ENCODE data around the gene FMN1. TPM values are rescaled to one million over a fixed set of nuclear protein-coding genes. Genes with fewer than 3 reads are reported as not detected.

FMN1 gene
- total and polyA plus RNA-seq, 10 of the 15 experiments (the other 5 are each of a cell fraction or from before 2014, with no cell fraction given), result 0.05 to 0.16 (median 0.08) TPM; not detected in 4

DNA sequence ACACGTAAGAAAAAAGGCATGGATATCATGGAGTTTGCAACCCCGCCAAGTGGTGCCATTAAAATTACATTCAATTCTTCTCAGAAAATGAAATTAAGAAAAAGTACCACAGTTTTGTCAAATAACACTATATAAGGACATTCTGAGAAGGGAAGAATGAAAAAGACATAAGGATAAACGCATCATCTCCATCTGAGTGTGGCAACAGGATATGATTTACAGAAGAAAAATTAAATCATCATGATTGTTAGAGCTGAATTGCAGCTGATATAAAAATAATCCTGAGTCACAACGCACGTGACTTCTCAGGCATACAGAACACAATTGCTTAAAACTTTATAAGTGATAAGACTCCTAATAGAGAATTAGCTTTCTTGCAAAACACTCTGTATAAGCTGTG lies 342.9 kb downstream of the FMN1 start:
- ChIA-PET SMC1A (ENCODE audit: uncharacterized antibody, unreplicated experiment) (interaction anchor here (0.6 to 0.8 kb wide), 2 partner anchors 85 to 396 kb away, joined by 3 read pairs; no protein-coding TSS in a partner anchor), POLR2A (no interaction called here), RAD21 (ENCODE audit: unreplicated experiment) (no interaction called here), CTCF (interaction anchor here (0.6 to 1.9 kb wide), 3 partner anchors 9 to 142 kb away, joined by 3 to 5 read pairs (median 4); no protein-coding TSS in a partner anchor)
- Histone ChIP-seq H2AFZ (ENCODE audit: control insufficient read depth, low read depth, low read length) (no peak overlapping the region), H3K4me3 (no peak overlapping the region), H3K27me3 (replicated peaks in 1 of 2; ENCODE audit: control insufficient read depth in 2 of 2, insufficient read depth in 2 of 2, low read length in 1 of 2) (no peaks in the 10 kb centered on the region; a peak in 1 of 4 replicates), H3K4me2 (ENCODE audit: control insufficient read depth, insufficient read depth) (no peak overlapping the region), H3K27ac (ENCODE audit: control insufficient read depth, insufficient read depth) (no peak overlapping the region), H4K20me1 (ENCODE audit: control insufficient read depth, insufficient read depth) (no peaks in the 10 kb centered on the region), H3K9me3 (replicated peaks; ENCODE audit: control insufficient read depth, insufficient read depth, low read length) (no peaks in the 10 kb centered on the region), H3K9ac (ENCODE audit: control insufficient read depth, insufficient read depth, low read length) (no peak overlapping the region), H3K36me3 (ENCODE audit: control insufficient read depth in 2 of 2, insufficient read depth in 2 of 2, low read length in 1 of 2) (no peaks in the 10 kb centered on the region), H3K79me2 (ENCODE audit: control insufficient read depth, insufficient read depth, low read length) (no peaks in the 10 kb centered on the region), H3K4me1 (ENCODE audit: control insufficient read depth, insufficient read depth, low read length) (no peaks in the 10 kb centered on the region)
- 34% methylated on average over 5 of the region's 5 CpGs for WGBS (ENCODE audit: insufficient coverage, insufficient replicate concordance, low lambda C conversion rate, missing lambda C conversion rate)
- in situ Hi-C loops (cut with MboI) (no loop called here), intact Hi-C loops (cut with micrococcal nuclease; ENCODE audit: unreplicated experiment) (no loop called here)
- no peak for DNase-seq (ENCODE audit: low read depth, low spot score)
- no peak for ATAC-seq
- BruUV-seq (replicated peaks), result no TSS peak
- FAIRE-seq, result no peak
- TF ChIP-seq ZNF622 (IDR thresholded peaks at IDR 0.05) (no peak), HDAC6 (IDR thresholded peaks at IDR 0.05; ENCODE audit: unreplicated experiment) (no peak), BCL11A (IDR thresholded peaks at IDR 0.05; ENCODE audit: low read depth, low read length) (no peak), SMAD1 (IDR thresholded peaks at IDR 0.05; ENCODE audit: low read depth, partially characterized antibody) (no peak), FOXM1 (IDR thresholded peaks at IDR 0.05; ENCODE audit: low read depth, low read length) (no peak)
- TF ChIP-seq, protein P1, sequence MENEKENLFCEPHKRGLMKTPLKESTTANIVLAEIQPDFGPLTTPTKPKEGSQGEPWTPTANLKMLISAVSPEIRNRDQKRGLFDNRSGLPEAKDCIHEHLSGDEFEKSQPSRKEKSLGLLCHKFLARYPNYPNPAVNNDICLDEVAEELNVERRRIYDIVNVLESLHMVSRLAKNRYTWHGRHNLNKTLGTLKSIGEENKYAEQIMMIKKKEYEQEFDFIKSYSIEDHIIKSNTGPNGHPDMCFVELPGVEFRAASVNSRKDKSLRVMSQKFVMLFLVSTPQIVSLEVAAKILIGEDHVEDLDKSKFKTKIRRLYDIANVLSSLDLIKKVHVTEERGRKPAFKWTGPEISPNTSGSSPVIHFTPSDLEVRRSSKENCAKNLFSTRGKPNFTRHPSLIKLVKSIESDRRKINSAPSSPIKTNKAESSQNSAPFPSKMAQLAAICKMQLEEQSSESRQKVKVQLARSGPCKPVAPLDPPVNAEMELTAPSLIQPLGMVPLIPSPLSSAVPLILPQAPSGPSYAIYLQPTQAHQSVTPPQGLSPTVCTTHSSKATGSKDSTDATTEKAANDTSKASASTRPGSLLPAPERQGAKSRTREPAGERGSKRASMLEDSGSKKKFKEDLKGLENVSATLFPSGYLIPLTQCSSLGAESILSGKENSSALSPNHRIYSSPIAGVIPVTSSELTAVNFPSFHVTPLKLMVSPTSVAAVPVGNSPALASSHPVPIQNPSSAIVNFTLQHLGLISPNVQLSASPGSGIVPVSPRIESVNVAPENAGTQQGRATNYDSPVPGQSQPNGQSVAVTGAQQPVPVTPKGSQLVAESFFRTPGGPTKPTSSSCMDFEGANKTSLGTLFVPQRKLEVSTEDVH (IDR thresholded peaks at IDR 0.05; ENCODE audit: low read depth, partially characterized antibody), result no peak
- TF ChIP-seq, protein P2, sequence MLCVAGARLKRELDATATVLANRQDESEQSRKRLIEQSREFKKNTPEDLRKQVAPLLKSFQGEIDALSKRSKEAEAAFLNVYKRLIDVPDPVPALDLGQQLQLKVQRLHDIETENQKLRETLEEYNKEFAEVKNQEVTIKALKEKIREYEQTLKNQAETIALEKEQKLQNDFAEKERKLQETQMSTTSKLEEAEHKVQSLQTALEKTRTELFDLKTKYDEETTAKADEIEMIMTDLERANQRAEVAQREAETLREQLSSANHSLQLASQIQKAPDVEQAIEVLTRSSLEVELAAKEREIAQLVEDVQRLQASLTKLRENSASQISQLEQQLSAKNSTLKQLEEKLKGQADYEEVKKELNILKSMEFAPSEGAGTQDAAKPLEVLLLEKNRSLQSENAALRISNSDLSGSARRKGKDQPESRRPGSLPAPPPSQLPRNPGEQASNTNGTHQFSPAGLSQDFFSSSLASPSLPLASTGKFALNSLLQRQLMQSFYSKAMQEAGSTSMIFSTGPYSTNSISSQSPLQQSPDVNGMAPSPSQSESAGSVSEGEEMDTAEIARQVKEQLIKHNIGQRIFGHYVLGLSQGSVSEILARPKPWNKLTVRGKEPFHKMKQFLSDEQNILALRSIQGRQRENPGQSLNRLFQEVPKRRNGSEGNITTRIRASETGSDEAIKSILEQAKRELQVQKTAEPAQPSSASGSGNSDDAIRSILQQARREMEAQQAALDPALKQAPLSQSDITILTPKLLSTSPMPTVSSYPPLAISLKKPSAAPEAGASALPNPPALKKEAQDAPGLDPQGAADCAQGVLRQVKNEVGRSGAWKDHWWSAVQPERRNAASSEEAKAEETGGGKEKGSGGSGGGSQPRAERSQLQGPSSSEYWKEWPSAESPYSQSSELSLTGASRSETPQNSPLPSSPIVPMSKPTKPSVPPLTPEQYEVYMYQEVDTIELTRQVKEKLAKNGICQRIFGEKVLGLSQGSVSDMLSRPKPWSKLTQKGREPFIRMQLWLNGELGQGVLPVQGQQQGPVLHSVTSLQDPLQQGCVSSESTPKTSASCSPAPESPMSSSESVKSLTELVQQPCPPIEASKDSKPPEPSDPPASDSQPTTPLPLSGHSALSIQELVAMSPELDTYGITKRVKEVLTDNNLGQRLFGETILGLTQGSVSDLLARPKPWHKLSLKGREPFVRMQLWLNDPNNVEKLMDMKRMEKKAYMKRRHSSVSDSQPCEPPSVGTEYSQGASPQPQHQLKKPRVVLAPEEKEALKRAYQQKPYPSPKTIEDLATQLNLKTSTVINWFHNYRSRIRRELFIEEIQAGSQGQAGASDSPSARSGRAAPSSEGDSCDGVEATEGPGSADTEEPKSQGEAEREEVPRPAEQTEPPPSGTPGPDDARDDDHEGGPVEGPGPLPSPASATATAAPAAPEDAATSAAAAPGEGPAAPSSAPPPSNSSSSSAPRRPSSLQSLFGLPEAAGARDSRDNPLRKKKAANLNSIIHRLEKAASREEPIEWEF (IDR thresholded peaks at IDR 0.05; ENCODE audit: insufficient replicate concordance, low read depth, low read length), result no peak
- TF ChIP-seq, protein P3, sequence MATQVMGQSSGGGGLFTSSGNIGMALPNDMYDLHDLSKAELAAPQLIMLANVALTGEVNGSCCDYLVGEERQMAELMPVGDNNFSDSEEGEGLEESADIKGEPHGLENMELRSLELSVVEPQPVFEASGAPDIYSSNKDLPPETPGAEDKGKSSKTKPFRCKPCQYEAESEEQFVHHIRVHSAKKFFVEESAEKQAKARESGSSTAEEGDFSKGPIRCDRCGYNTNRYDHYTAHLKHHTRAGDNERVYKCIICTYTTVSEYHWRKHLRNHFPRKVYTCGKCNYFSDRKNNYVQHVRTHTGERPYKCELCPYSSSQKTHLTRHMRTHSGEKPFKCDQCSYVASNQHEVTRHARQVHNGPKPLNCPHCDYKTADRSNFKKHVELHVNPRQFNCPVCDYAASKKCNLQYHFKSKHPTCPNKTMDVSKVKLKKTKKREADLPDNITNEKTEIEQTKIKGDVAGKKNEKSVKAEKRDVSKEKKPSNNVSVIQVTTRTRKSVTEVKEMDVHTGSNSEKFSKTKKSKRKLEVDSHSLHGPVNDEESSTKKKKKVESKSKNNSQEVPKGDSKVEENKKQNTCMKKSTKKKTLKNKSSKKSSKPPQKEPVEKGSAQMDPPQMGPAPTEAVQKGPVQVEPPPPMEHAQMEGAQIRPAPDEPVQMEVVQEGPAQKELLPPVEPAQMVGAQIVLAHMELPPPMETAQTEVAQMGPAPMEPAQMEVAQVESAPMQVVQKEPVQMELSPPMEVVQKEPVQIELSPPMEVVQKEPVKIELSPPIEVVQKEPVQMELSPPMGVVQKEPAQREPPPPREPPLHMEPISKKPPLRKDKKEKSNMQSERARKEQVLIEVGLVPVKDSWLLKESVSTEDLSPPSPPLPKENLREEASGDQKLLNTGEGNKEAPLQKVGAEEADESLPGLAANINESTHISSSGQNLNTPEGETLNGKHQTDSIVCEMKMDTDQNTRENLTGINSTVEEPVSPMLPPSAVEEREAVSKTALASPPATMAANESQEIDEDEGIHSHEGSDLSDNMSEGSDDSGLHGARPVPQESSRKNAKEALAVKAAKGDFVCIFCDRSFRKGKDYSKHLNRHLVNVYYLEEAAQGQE (IDR thresholded peaks at IDR 0.05; ENCODE audit: low read depth, low read length), result no peak
- TF ChIP-seq, protein P4, sequence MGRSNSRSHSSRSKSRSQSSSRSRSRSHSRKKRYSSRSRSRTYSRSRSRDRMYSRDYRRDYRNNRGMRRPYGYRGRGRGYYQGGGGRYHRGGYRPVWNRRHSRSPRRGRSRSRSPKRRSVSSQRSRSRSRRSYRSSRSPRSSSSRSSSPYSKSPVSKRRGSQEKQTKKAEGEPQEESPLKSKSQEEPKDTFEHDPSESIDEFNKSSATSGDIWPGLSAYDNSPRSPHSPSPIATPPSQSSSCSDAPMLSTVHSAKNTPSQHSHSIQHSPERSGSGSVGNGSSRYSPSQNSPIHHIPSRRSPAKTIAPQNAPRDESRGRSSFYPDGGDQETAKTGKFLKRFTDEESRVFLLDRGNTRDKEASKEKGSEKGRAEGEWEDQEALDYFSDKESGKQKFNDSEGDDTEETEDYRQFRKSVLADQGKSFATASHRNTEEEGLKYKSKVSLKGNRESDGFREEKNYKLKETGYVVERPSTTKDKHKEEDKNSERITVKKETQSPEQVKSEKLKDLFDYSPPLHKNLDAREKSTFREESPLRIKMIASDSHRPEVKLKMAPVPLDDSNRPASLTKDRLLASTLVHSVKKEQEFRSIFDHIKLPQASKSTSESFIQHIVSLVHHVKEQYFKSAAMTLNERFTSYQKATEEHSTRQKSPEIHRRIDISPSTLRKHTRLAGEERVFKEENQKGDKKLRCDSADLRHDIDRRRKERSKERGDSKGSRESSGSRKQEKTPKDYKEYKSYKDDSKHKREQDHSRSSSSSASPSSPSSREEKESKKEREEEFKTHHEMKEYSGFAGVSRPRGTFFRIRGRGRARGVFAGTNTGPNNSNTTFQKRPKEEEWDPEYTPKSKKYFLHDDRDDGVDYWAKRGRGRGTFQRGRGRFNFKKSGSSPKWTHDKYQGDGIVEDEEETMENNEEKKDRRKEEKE (IDR thresholded peaks at IDR 0.05), result no peak

Data from GM12878 (cell line).